Thyroid gland (tissue), 4 donors: Measurements from ENCODE around the gene SPOPL.

Experiments
- CTCF ChIP-seq, 6 experiments: fragments of 200-600 bp in 3 of 6; fragments of 450-650 bp in 3 of 6; sonication (generic) in 3 of 6; IDR thresholded peaks; one replicate each; pipeline ENCODE4 v1.5.1; 2016 to 2019; ENCODE audit warnings: antibody characterized with exemption in 6 of 6, mild to moderate bottlenecking in 2 of 6, inconsistent platforms in 1 of 6, moderate library complexity in 1 of 6
- POLR2A ChIP-seq, 2 donors: fragments of 450-650 bp; IDR thresholded peaks; one replicate each; pipeline ENCODE4 v1.6.1; 2017; ENCODE audit warnings: antibody characterized with exemption in 2 of 2, mild to moderate bottlenecking in 2 of 2, moderate library complexity in 1 of 2

GRCh38 chr2:138454761-138455160, 46.8 kb upstream of the SPOPL start:
- TF ChIP-seq CTCF (IDR thresholded peaks at IDR 0.05) (no peak), POLR2A (IDR thresholded peaks at IDR 0.05) (no peak)
